Measurements from ENCODE around the gene GAA. TPM values are rescaled to one million over a fixed set of nuclear protein-coding genes. Genes with fewer than 3 reads are reported as not detected.

Gene GAA
- polyA plus RNA-seq, 1 experiment = 3.8 TPM

- H3K27me3 ChIP-seq (ENCODE audit: control insufficient read depth, insufficient read depth, low read length) = peaks cover 10% of the 10 kb centered on the region
- TF ChIP-seq CTCF (IDR thresholded peaks at IDR 0.05; ENCODE audit: low read depth, low read length) = no peak
- peaks cover 5% of the 10 kb centered on the region; the same call in 1 of the 2 replicates for H3K9me3 ChIP-seq (ENCODE audit: control insufficient read depth, insufficient read depth, low read length)
- POLR2A ChIA-PET = interaction anchor here (0.8 kb wide), 1 partner anchor 9 kb away, joined by 3 read pairs; the partner anchor contains the start of gene GAA
- H3K4me3 ChIP-seq (ENCODE audit: low read depth, low read length) = no peak overlapping the region
- no peak overlapping the region for H3K27ac ChIP-seq (ENCODE audit: low read depth, low read length)
- DNase-seq (ENCODE audit: low read depth, low spot score) = no peak
- CTCF ChIA-PET = interaction anchor here (1.7 to 3.1 kb wide), 2 partner anchors 9 to 10 kb away, joined by 7 to 19 read pairs; partner anchors contain the start of gene GAA
Observed at GRCh38 chr17:80092959-80093358, 8.4 kb upstream of the GAA start.

DNA sequence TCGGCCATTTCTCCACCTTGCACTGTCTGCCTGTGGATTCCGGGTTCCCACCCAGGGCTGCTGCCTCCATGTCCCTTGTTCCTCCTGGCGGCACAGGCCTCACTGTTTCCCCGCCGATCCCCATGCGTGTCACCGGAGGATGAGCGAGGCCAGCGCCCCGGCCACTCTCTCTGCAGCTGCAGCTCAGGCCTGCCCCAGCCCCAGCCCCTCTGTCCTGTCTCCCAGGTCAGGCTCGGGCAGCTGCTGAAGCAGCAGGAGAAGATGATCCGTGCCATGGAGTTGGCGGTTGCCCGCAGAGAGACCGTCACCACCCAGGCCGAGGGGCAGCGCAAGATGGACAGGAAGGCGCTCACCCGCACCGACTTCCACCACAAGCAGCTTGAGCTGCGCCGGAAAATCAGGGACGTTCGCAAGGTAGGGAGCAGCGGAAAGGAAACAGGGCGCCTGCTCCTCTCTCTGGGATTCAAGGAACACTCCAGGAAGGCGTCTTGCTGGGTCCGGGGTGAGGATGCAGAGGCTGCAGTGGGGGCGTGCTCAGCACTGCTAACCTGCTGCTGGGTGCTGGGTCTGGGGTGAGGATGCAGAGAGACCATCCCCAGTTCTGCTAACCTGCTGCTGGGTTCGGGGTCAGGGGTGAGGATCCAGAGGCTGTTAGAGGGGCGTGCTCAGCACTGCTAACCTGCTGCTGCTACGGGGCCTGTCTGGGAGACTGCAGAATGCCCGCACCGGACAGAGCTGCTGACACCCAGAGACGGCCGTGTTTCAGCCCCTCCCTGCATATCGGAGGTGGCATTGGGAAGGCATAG is 6.1 kb upstream of the GAA start:
- H3K27me3 ChIP-seq (ENCODE audit: control insufficient read depth, insufficient read depth, low read length) = peaks cover 4% of the 10 kb centered on the region
- DNase-seq (ENCODE audit: low read depth, low spot score) = no peak
- TF ChIP-seq CTCF (IDR thresholded peaks at IDR 0.05; ENCODE audit: low read depth, low read length) = no peak
- H3K27ac ChIP-seq (ENCODE audit: low read depth, low read length) = no peak overlapping the region
- no peaks in the 10 kb centered on the region for H3K9me3 ChIP-seq (ENCODE audit: control insufficient read depth, insufficient read depth, low read length)
- H3K4me3 ChIP-seq (ENCODE audit: low read depth, low read length) = no peak overlapping the region
- CTCF ChIA-PET = no interaction called here
- POLR2A ChIA-PET = no interaction called here

GRCh38 chr17:80095844-80096475 is 5.4 kb upstream of the GAA start:
- Histone ChIP-seq H3K9me3 (ENCODE audit: control insufficient read depth, insufficient read depth, low read length) (no peaks in the 10 kb centered on the region), H3K27ac (ENCODE audit: low read depth, low read length) (no peak overlapping the region), H3K4me3 (ENCODE audit: low read depth, low read length) (no peak overlapping the region), H3K27me3 (ENCODE audit: control insufficient read depth, insufficient read depth, low read length) (peaks cover 4% of the 10 kb centered on the region)
- ChIA-PET CTCF (no interaction called here), POLR2A (no interaction called here)
- DNase-seq (ENCODE audit: low read depth, low spot score) = no peak
- TF ChIP-seq CTCF (IDR thresholded peaks at IDR 0.05; ENCODE audit: low read depth, low read length) = no peak

DNA sequence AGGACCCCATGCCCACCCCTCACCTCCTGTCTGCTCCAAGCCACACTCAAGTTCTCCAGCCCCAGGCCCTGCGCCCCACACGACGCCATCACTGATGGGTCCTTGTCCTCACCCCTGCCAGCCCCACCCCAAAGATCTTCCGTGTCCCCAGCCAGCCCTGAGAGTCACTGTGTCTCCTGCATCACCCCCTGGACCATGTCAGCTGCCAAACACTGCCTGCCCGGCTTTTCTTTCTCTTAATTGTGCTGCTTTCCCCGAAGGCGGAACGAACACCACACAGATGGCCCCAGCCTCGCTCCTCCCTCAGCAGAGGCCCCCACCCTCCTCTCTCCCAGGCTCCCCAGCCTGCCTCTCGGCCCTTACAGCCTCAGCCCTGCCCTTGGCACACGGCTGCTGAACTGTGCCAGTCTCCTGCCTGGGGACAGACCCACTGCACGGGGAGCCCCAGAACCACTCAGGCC is 4.8 kb upstream of the GAA start:
- H3K27ac ChIP-seq (ENCODE audit: low read depth, low read length) = no peak overlapping the region
- TF ChIP-seq CTCF (IDR thresholded peaks at IDR 0.05; ENCODE audit: low read depth, low read length) = no peak
- no peak for DNase-seq (ENCODE audit: low read depth, low spot score)
- no peaks in the 10 kb centered on the region for H3K9me3 ChIP-seq (ENCODE audit: control insufficient read depth, insufficient read depth, low read length)
- CTCF ChIA-PET = no interaction called here
- POLR2A ChIA-PET = interaction anchor here (0.6 kb wide), 1 partner anchor 38 kb away, joined by 3 read pairs; no protein-coding TSS in a partner anchor
- no peak overlapping the region for H3K4me3 ChIP-seq (ENCODE audit: low read depth, low read length)
- H3K27me3 ChIP-seq (ENCODE audit: control insufficient read depth, insufficient read depth, low read length) = peaks cover 4% of the 10 kb centered on the region

DNA sequence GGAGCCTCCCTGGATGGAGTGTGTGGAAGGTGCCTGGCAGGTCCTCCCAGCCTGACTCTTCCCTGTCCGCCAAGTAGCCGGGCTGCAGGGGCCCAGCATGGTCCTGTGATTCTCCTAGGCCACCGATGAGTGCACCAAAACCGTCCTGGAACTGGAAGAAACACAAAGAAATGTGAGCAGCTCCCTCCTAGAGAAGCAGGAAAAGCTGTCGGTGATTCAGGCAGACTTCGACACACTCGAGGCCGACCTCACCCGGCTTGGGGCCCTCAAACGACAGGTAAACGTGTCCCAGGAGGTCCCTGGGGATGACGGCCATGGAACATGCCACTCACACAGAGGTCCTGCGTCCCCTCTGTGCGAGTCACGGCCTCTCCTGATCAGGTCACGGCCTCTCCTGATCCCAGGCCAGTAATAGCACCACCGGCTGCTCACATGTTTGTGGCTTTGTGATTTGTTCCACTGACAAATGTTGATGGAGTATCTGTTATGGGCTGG is 4.2 kb upstream of the GAA start:
- Histone ChIP-seq H3K27me3 (ENCODE audit: control insufficient read depth, insufficient read depth, low read length) (peaks cover 3% of the 10 kb centered on the region), H3K27ac (ENCODE audit: low read depth, low read length) (no peak overlapping the region), H3K4me3 (ENCODE audit: low read depth, low read length) (no peak overlapping the region), H3K9me3 (ENCODE audit: control insufficient read depth, insufficient read depth, low read length) (no peaks in the 10 kb centered on the region)
- ChIA-PET CTCF (no interaction called here), POLR2A (interaction anchor here (0.6 kb wide), 1 partner anchor 37 kb away, joined by 3 read pairs; no protein-coding TSS in a partner anchor)
- TF ChIP-seq CTCF (IDR thresholded peaks at IDR 0.05; ENCODE audit: low read depth, low read length) = no peak
- no peak for DNase-seq (ENCODE audit: low read depth, low spot score)

Measured in AG04450 (cell line).